ENCODE measurements around the gene ARID4B. TPM values are rescaled to one million over a fixed set of nuclear protein-coding genes. Genes with fewer than 3 reads are reported as not detected.

Gene ARID4B
- total RNA-seq, 1 experiment from 2014 or later, result 34.0 TPM

GRCh38 chr1:235307158-235308124 lies 20.5 kb downstream of the ARID4B start:
- H4K5ac ChIP-seq (ENCODE audit: insufficient read length, low read depth, low read length), result no peak overlapping the region
- no peak overlapping the region for H3K14ac ChIP-seq (ENCODE audit: insufficient read depth, low read length)
- H3K9me3 ChIP-seq (ENCODE audit: control insufficient read depth, low read depth, low read length), result no peaks in the 10 kb centered on the region
- H3K27ac ChIP-seq (ENCODE audit: insufficient read length, low read depth, low read length), result no peak overlapping the region
- H2BK5ac ChIP-seq (ENCODE audit: insufficient read length, low read length), result no peak overlapping the region
- peaks cover 30 to 44% (median 34%) of the 10 kb centered on the region in 3 experiments for H3K36me3 Mint-ChIP-seq (ENCODE audit: insufficient read depth in 1 of 3, low read depth in 3 of 3)
- H2AFZ ChIP-seq (ENCODE audit: low read length), result no peak overlapping the region
- H3T11ph ChIP-seq (ENCODE audit: low read length), result no peak overlapping the region
- no peak overlapping the region for H4K91ac ChIP-seq (ENCODE audit: insufficient read length, low read depth, low read length)
- TF ChIP-seq CTCF (conservative IDR thresholded peaks at IDR 0.05), result no peak
- H2AK5ac ChIP-seq (ENCODE audit: insufficient read length, low read length), result no peak overlapping the region
- no peak overlapping the region for H3K4ac ChIP-seq (ENCODE audit: low read depth, low read length)
- peaks cover 8% of the 10 kb centered on the region for H3K79me1 ChIP-seq (ENCODE audit: insufficient read depth, low read depth, low read length, poor library complexity, severe bottlenecking)
- H3K4me1 ChIP-seq (ENCODE audit: insufficient read depth, low read length), result no peaks in the 10 kb centered on the region
- no peak overlapping the region for H3K23ac ChIP-seq (ENCODE audit: insufficient read length, low read depth, low read length)
- no peak overlapping the region for H3K4me3 Mint-ChIP-seq
- no peak overlapping the region for H2BK12ac ChIP-seq (ENCODE audit: insufficient read length, low read depth, low read length)
- no peaks in the 10 kb centered on the region for H4K20me1 ChIP-seq (ENCODE audit: control insufficient read depth, insufficient read depth, insufficient read length)
- H3K9me3 Mint-ChIP-seq, result peaks cover 2 to 3% of the 10 kb centered on the region in 2 experiments; a peak in 3 of 5 replicates
- no peak for DNase-seq
- H2BK15ac ChIP-seq (ENCODE audit: low read depth, low read length), result no peak overlapping the region
- no peaks in the 10 kb centered on the region for H3K23me2 ChIP-seq (ENCODE audit: insufficient read length, low read depth, low read length, poor library complexity, severe bottlenecking)
- H4K8ac ChIP-seq (replicated peaks; ENCODE audit: insufficient read length, low read depth, low read length), result no peak overlapping the region
- H3K79me2 ChIP-seq (ENCODE audit: insufficient read depth, low read length), result peaks cover 31% of the 10 kb centered on the region; the same call in 1 of the 2 replicates
- no peak overlapping the region for H2BK120ac ChIP-seq (ENCODE audit: low read depth, low read length, poor library complexity, severe bottlenecking)
- WGBS (ENCODE audit: extremely low coverage, insufficient read length, low lambda C conversion rate), result no CpG with 5 or more reads among the region's 7 CpGs
- H3K27me3 ChIP-seq (ENCODE audit: insufficient read depth, low read length), result no peaks in the 10 kb centered on the region
- no peak overlapping the region for H3K56ac ChIP-seq (ENCODE audit: insufficient read length, low read depth, low read length)
- H3K27me3 Mint-ChIP-seq (ENCODE audit: low read depth), result no peaks in the 10 kb centered on the region
- H3K27ac Mint-ChIP-seq, result peak overlapping the region in 1 of 3 experiments; percentile 58; a peak in 3 of 7 replicates
- H3K4me2 ChIP-seq (ENCODE audit: insufficient read depth, insufficient read length, low read length), result no peak overlapping the region
- H2BK20ac ChIP-seq (ENCODE audit: low read depth, low read length, poor library complexity, severe bottlenecking), result no peak overlapping the region
- no peak overlapping the region for H3K9ac ChIP-seq (ENCODE audit: extremely low read depth, insufficient read length, low read length)
- H3K18ac ChIP-seq (ENCODE audit: insufficient read length, low read depth, low read length), result no peak overlapping the region
- peaks cover 3 to 5% of the 10 kb centered on the region in 2 experiments for H3K4me1 Mint-ChIP-seq

All from H9 (cell line).